K562 (cell line): ENCODE data around the gene ACVR1C. TPM values are rescaled to one million over a fixed set of nuclear protein-coding genes. Genes with fewer than 3 reads are reported as not detected.
"Not testable (repeated sequence)": the region's sequence is repeated elsewhere in the genome, so short reads cannot be mapped to it uniquely, and the experiment has no call there.

Experiments
- ATAC-seq: fragments of 200-7000 bp; cut with Tn5 transposase; 3 replicates; pipeline ENCODE4 v1.9.1; 2020; ENCODE audit warnings: moderate library complexity
- BruUV-seq: library from RNA; stranded (reverse); fragments of 400-500 nt; replicated peaks from 2 replicates; lab custom pipeline; 2021; lab: Mats Ljungman, UMichigan
- CTCF ChIA-PET: fragments of 300-600 bp; formaldehyde crosslinking; extraction: SDS; loops from one replicate; lab custom pipeline; 2021; ENCODE audit warnings: low intra/inter-chr PET ratio; lab: Yijun Ruan, JAX
- POLR2A ChIA-PET: fragments of 300-600, 350-650 bp; sonication (Branson Sonifier 250); formaldehyde crosslinking; extraction: SDS; loops from one replicate; lab custom pipeline; 2021; ENCODE audit warnings: antibody characterized with exemption, inconsistent platforms; lab: Yijun Ruan, JAX
- DNase-seq, 4 experiments: peaks; one replicate each; pipeline versions ENCODE4 v3.0.0 to v3.0.0-alpha.2; 2011 to 2018; ENCODE audit warnings: low spot score in 3 of 4, mixed read lengths in 3 of 4; ENCODE audit errors: extremely low read depth in 1 of 4
- FAIRE-seq: peaks from 2 replicates; lab custom pipeline; 2011; peaks lifted over from hg19 to GRCh38; lab: Jason Lieb, UNC
- H2AFZ ChIP-seq: 2 replicates; pipeline ENCODE4 v1.6.0; 2011; ENCODE audit warnings: low read depth, low read length, control low read depth, inconsistent platforms
- H3K27ac ChIP-seq: fragments of 200-600 bp; 3 replicates; pipeline ENCODE4 v1.8.0; 2011; ENCODE audit warnings: low read depth, mild to moderate bottlenecking, control low read depth, inconsistent platforms, low read length, moderate library complexity, mixed read lengths; ENCODE audit errors: extremely low read depth
- H3K27me3 ChIP-seq, 2 experiments: fragments of 300-600 bp in 1 of 2; 2 replicates in 1 of 2; 3 replicates in 1 of 2; pipeline versions ENCODE4 v1.6.0 to v1.8.0; 2011; ENCODE audit warnings: inconsistent platforms in 2 of 2, low read length in 2 of 2, mild to moderate bottlenecking in 1 of 2, mixed read lengths in 1 of 2, moderate library complexity in 1 of 2; ENCODE audit not compliant: control insufficient read depth in 2 of 2, insufficient read depth in 2 of 2
- H3K36me3 ChIP-seq: fragments of 300-600 bp; 3 replicates; pipeline ENCODE4 v1.8.0; 2011; ENCODE audit warnings: mild to moderate bottlenecking, low read length, inconsistent platforms; ENCODE audit not compliant: control insufficient read depth, insufficient read depth
- H3K4me1 ChIP-seq, 2 experiments: fragments of 200-600 bp in 1 of 2; replicated peaks in 1 of 2; 2 replicates in 1 of 2; 3 replicates in 1 of 2; pipeline versions ENCODE4 v1.5.1 to v1.8.0; 2011; ENCODE audit warnings: inconsistent platforms in 2 of 2, low read length in 2 of 2, mild to moderate bottlenecking in 1 of 2, mixed read lengths in 1 of 2, moderate library complexity in 1 of 2; ENCODE audit not compliant: control insufficient read depth in 2 of 2, insufficient read depth in 2 of 2
- H3K4me2 ChIP-seq: 2 replicates; pipeline ENCODE4 v1.6.1; 2011; ENCODE audit warnings: low read length, control low read depth, inconsistent platforms, mixed read lengths; ENCODE audit not compliant: insufficient read depth
- H3K4me3 ChIP-seq: fragments of 200-600 bp; sonication (generic), shearing (Covaris generic); 2 replicates; pipeline ENCODE4 v1.5.1; 2016; ENCODE audit warnings: control low read depth, inconsistent platforms
- H3K79me2 ChIP-seq: fragments of 200-600 bp; 3 replicates; pipeline ENCODE4 v1.8.0; 2011; ENCODE audit warnings: low read length, inconsistent platforms; ENCODE audit not compliant: control insufficient read depth, insufficient read depth
- H3K9ac ChIP-seq, 2 experiments: 2 replicates each; pipeline versions ENCODE4 v1.6.0 to v1.6.1; 2011; ENCODE audit warnings: low read depth in 2 of 2, low read length in 2 of 2, control low read depth in 1 of 2, inconsistent platforms in 1 of 2, mild to moderate bottlenecking in 1 of 2, mixed read lengths in 1 of 2; ENCODE audit not compliant: insufficient read depth in 1 of 2
- H3K9me1 ChIP-seq: one replicate; pipeline ENCODE4 v1.6.0; 2011; ENCODE audit warnings: inconsistent platforms, mild to moderate bottlenecking, low read length, moderate library complexity; ENCODE audit not compliant: control insufficient read depth, insufficient read depth
- H3K9me3 ChIP-seq: replicated peaks from 2 replicates; pipeline ENCODE4 v1.5.1; 2011; ENCODE audit warnings: low read depth, low read length, inconsistent platforms; ENCODE audit not compliant: control insufficient read depth, insufficient read depth
- H4K20me1 ChIP-seq: replicated peaks from 2 replicates; pipeline ENCODE4 v1.6.1; 2011; ENCODE audit warnings: low read length, inconsistent platforms, mixed read lengths; ENCODE audit not compliant: control insufficient read depth, insufficient read depth
- CTCF ChIP-seq, 3 experiments: IDR thresholded peaks in 2 of 3; conservative IDR thresholded peaks in 1 of 3; 2 replicates each; pipeline ENCODE4 v1.5.1; 2011 to 2012; ENCODE audit warnings: low read length in 3 of 3, mild to moderate bottlenecking in 3 of 3, control low read depth in 2 of 3, improper control_type of control experiment in 1 of 3, inconsistent platforms in 1 of 3, low read depth in 1 of 3, mixed read lengths in 1 of 3, moderate library complexity in 1 of 3; ENCODE audit not compliant: insufficient read depth in 2 of 3
- L3MBTL2 ChIP-seq: fragments of 450-650 bp; IDR thresholded peaks from 2 replicates; pipeline ENCODE4 v1.6.1; 2016; ENCODE audit warnings: mild to moderate bottlenecking, moderate library complexity
- NRF1 ChIP-seq, 2 experiments: fragments of 450-650 bp; IDR thresholded peaks in 1 of 2; conservative IDR thresholded peaks in 1 of 2; 2 replicates each; pipeline ENCODE4 v1.6.1; 2014; ENCODE audit warnings: mild to moderate bottlenecking in 2 of 2
- RAD21 ChIP-seq, 2 experiments: fragments of 250-450 bp in 1 of 2; fragments of 450-650 bp in 1 of 2; sonication (Bioruptor Pico) in 1 of 2; formaldehyde crosslinking in 1 of 2; IDR thresholded peaks in 1 of 2; conservative IDR thresholded peaks in 1 of 2; 2 replicates each; pipeline versions ENCODE4 v1.4.0 to v1.8.0; 2020 to 2022; ENCODE audit warnings: mild to moderate bottlenecking in 2 of 2, moderate library complexity in 1 of 2
- SNRNP70 ChIP-seq: fragments of 200-400 bp; formaldehyde crosslinking; optimal IDR thresholded peaks from 2 replicates; pipeline ENCODE3; 2017; ENCODE audit warnings: low read depth, low read length
- YY1 ChIP-seq, 3 experiments: IDR thresholded peaks; 2 replicates each; pipeline ENCODE4 v1.6.1; 2011; ENCODE audit warnings: low read length in 2 of 3, mild to moderate bottlenecking in 2 of 3, moderate library complexity in 2 of 3, borderline replicate concordance in 1 of 3, control low read depth in 1 of 3, low read depth in 1 of 3; ENCODE audit not compliant: insufficient read depth in 3 of 3, insufficient replicate concordance in 2 of 3, control insufficient read depth in 1 of 3, insufficient read length in 1 of 3; ENCODE audit errors: extremely low read depth in 1 of 3
- WGBS: fragments of 100-300 bp; shearing (Covaris generic); methylation state at CpG from one replicate; pipeline ENCODE4 v1.1.6; 2016; ENCODE audit warnings: low coverage, mixed read lengths; ENCODE audit not compliant: insufficient coverage; ENCODE audit errors: missing lambda C conversion rate; 5-methylcytosine and 5-hydroxymethylcytosine counted together
- in situ Hi-C: fragments of 300-500 bp; cut with MboI; formaldehyde crosslinking; loops from 4 replicates; pipeline ENCODE4 v1.15.0; 2018; ENCODE audit warnings: inconsistent platforms, mixed read lengths
- intact Hi-C: fragments of 100-400 bp; cut with micrococcal nuclease; formaldehyde crosslinking; loops from 2 replicates; pipeline ENCODE4 v1.14.2; 2022
- polyA plus RNA-seq, 8 experiments: library from polyadenylated mRNA; depleted of rRNA in 4 of 8; stranded (reverse) in 5 of 8; unstranded in 3 of 8; fragments of >200 nt; fragmentation: Nextera tagmentation in 2 of 8; fragmentation: Illumina TruSeq in 1 of 8; extraction: Ambion mirVana in 2 of 8; extraction: Trizol in 1 of 8; gene quantifications; 2 replicates each; pipeline versions ENCODE4 v1.2.1 to v1.2.3, GENCODE V29; 2011 to 2014; ENCODE audit warnings: inconsistent platforms in 1 of 8, missing spikeins in 1 of 8
- total RNA-seq, 7 experiments: library from RNA; depleted of rRNA in 6 of 7; stranded (reverse); fragments of >200 nt in 6 of 7; fragmentation: Illumina TruSeq in 2 of 7; extraction: Trizol in 2 of 7; gene quantifications; 2 replicates each; pipeline versions ENCODE4 v1.2.1 to v1.2.3, GENCODE V29; 2011 to 2021; ENCODE audit warnings: low replicate concordance in 1 of 7

The ACVR1C gene
- total and polyA plus RNA-seq, 9 of the 15 experiments (the other 6 are each of a cell fraction or from before 2014, with no cell fraction given): 0.05 to 0.58 (median 0.28) TPM

- ChIA-PET POLR2A (interaction anchor here (1.3 kb wide), 1 partner anchor 13 kb away, joined by 3 read pairs; no protein-coding TSS in a partner anchor), CTCF (interaction anchor here (0.6 kb wide), 1 partner anchor 482 kb away, joined by 3 read pairs; no protein-coding TSS in a partner anchor)
- BruUV-seq, H3K4me1 ChIP-seq, H3K27me3 ChIP-seq, H3K9me3 ChIP-seq, H3K27ac ChIP-seq, in situ Hi-C loops, H4K20me1 ChIP-seq, H3K79me2 ChIP-seq, intact Hi-C loops, DNase-seq, H3K36me3 ChIP-seq, H3K9me1 ChIP-seq, FAIRE-seq: not testable (repeated sequence)
- TF ChIP-seq YY1 (IDR thresholded peaks at IDR 0.05; ENCODE audit: borderline replicate concordance in 1 of 3, control insufficient read depth in 1 of 3, extremely low read depth in 1 of 3, insufficient read depth in 3 of 3, insufficient read length in 1 of 3, insufficient replicate concordance in 2 of 3, low read depth in 1 of 3, low read length in 2 of 3): peak in 1 of 3 experiments; percentile 33
- TF ChIP-seq NRF1 (conservative IDR thresholded peaks at IDR 0.05 in 1 of 2, IDR thresholded peaks at IDR 0.05 in 1 of 2): peak; percentile 35 to 52; a peak in 3 of 4 replicates
- TF ChIP-seq L3MBTL2: peak; percentile 23; the same call in 1 of the 2 replicates
- Histone ChIP-seq H3K4me3 (peak overlapping the region; percentile 37), H3K4me2 (peak overlapping the region; percentile 65), H2AFZ (peak overlapping the region; percentile 72), H3K9ac (peak overlapping the region in 1 of 2 experiments; percentile 83; a peak in 2 of 4 replicates)
- peak; percentile 61 for ATAC-seq
- WGBS: 7% methylated on average over 7 of the region's 15 CpGs
These were observed 113.7 kb downstream of the ACVR1C start for GRCh38 chr2:157514966-157515365.

- no peak overlapping the region for H2AFZ ChIP-seq
- WGBS: 0% methylated on average over 2 of the region's 2 CpGs
- intact Hi-C loops: no loop called here
- CTCF ChIA-PET: interaction anchor here (0.6 to 1.5 kb wide), 4 partner anchors 88 to 1245 kb away, joined by 3 to 7 read pairs (median 3); no protein-coding TSS in a partner anchor
- no peaks in the 10 kb centered on the region for H3K9me3 ChIP-seq
- H3K4me3 ChIP-seq: no peak overlapping the region
- H3K4me2 ChIP-seq: no peak overlapping the region
- in situ Hi-C loops: loop anchor here (10.0 kb wide), 1 partner anchor 245 kb away; no protein-coding TSS in a partner anchor
- ATAC-seq: peak; percentile 39; the same call in 1 of the 3 replicates
- DNase-seq: peak in 1 of 4 experiments; percentile 7
- no peaks in the 10 kb centered on the region for H4K20me1 ChIP-seq
- H3K9ac ChIP-seq: no peak overlapping the region
- no peaks in the 10 kb centered on the region for H3K27me3 ChIP-seq
- FAIRE-seq: no peak
- no peaks in the 10 kb centered on the region for H3K36me3 ChIP-seq
- H3K79me2 ChIP-seq: no peaks in the 10 kb centered on the region
- BruUV-seq: no TSS peak
- POLR2A ChIA-PET: no interaction called here
- no peaks in the 10 kb centered on the region for H3K9me1 ChIP-seq
- no peak overlapping the region for H3K27ac ChIP-seq
- no peaks in the 10 kb centered on the region for H3K4me1 ChIP-seq
- peak in 1 of 2 experiments; percentile 41; a peak in 2 of 4 replicates for TF ChIP-seq RAD21 (CRISPR knock-in tag; conservative IDR thresholded peaks at IDR 0.05 in 1 of 2, IDR thresholded peaks at IDR 0.05 in 1 of 2)
- TF ChIP-seq CTCF (IDR thresholded peaks at IDR 0.05 in 2 of 3, conservative IDR thresholded peaks at IDR 0.05 in 1 of 3; ENCODE audit: insufficient read depth in 2 of 3, low read depth in 1 of 3, low read length in 3 of 3): peak; percentile 8 to 33 (median 10); a peak in 2 of 6 replicates
- TF ChIP-seq SNRNP70: no peak
These were observed 118.9 kb downstream of the ACVR1C start for GRCh38 chr2:157509744-157510143.
